ENCODE measurements around the gene BFSP1.

BFSP1 gene

GRCh38 chr20:17452441-17452840, 78.7 kb downstream of the BFSP1 start:
- H3K27ac ChIP-seq: no peak overlapping the region
- TF ChIP-seq CTCF (IDR thresholded peaks at IDR 0.05): no peak
- no peak for TF ChIP-seq ZFX (IDR thresholded peaks at IDR 0.05; ENCODE audit: borderline replicate concordance)

- no peak overlapping the region for H3K27ac ChIP-seq
- TF ChIP-seq ZFX (IDR thresholded peaks at IDR 0.05; ENCODE audit: borderline replicate concordance) (no peak), CTCF (IDR thresholded peaks at IDR 0.05) (no peak)
These were observed 82.1 kb downstream of the BFSP1 start for GRCh38 chr20:17449031-17449430.

- H3K27ac ChIP-seq: no peak overlapping the region
- no peak for TF ChIP-seq CTCF (IDR thresholded peaks at IDR 0.05)
- TF ChIP-seq ZFX (IDR thresholded peaks at IDR 0.05; ENCODE audit: borderline replicate concordance): no peak
These were observed 83.1 kb downstream of the BFSP1 start for GRCh38 chr20:17448071-17448470.

GRCh38 chr20:17446171-17446570, 85.0 kb downstream of the BFSP1 start:
- H3K27ac ChIP-seq: no peak overlapping the region
- TF ChIP-seq CTCF (IDR thresholded peaks at IDR 0.05): no peak
- no peak for TF ChIP-seq ZFX (IDR thresholded peaks at IDR 0.05; ENCODE audit: borderline replicate concordance)

GRCh38 chr20:17445543-17445942, 85.6 kb downstream of the BFSP1 start:
- H3K27ac ChIP-seq: no peak overlapping the region
- no peak for TF ChIP-seq CTCF (IDR thresholded peaks at IDR 0.05)
- no peak for TF ChIP-seq ZFX (IDR thresholded peaks at IDR 0.05; ENCODE audit: borderline replicate concordance)

GRCh38 chr20:17444091-17444490, 87.1 kb downstream of the BFSP1 start:
- H3K27ac ChIP-seq: no peak overlapping the region
- TF ChIP-seq CTCF (IDR thresholded peaks at IDR 0.05): no peak
- TF ChIP-seq ZFX (IDR thresholded peaks at IDR 0.05; ENCODE audit: borderline replicate concordance): no peak

Data from 22Rv1 (cell line).